HG02840 (cell line): ENCODE results near the gene EFCAB11.
"Not testable (repeated sequence)": the region's sequence is repeated elsewhere in the genome, so short reads cannot be mapped to it uniquely, and the experiment has no call there.

Source experiments
- ATAC-seq: cut with Tn5 transposase; IDR thresholded peaks from one replicate; pipeline ENCODE4 v1.9.1; 2021; ENCODE audit warnings: mild to moderate bottlenecking, moderate library complexity, moderate number of reproducible peaks; ENCODE audit not compliant: unreplicated experiment, low FRiP score

The EFCAB11 gene

GRCh38 chr14:89881839-89882238 lies 72.7 kb downstream of the EFCAB11 start:
- ATAC-seq: no peak

GRCh38 chr14:89874091-89874490 lies 80.4 kb downstream of the EFCAB11 start:
- not testable (repeated sequence) for ATAC-seq

GRCh38 chr14:89870316-89870715 lies 84.2 kb downstream of the EFCAB11 start:
- ATAC-seq: no peak

- no peak for ATAC-seq
Measured at GRCh38 chr14:89869606-89870005, 84.9 kb downstream of the EFCAB11 start.

- no peak for ATAC-seq
Measured at GRCh38 chr14:89866458-89866857, 88.1 kb downstream of the EFCAB11 start.

GRCh38 chr14:89865153-89865552 lies 89.4 kb downstream of the EFCAB11 start:
- no peak for ATAC-seq

- ATAC-seq: no peak
Measured at GRCh38 chr14:89862856-89863255, 91.7 kb downstream of the EFCAB11 start.

- ATAC-seq: no peak
Measured at GRCh38 chr14:89861630-89862029, 92.9 kb downstream of the EFCAB11 start.

- ATAC-seq: no peak
Measured at GRCh38 chr14:89858089-89858488, 96.4 kb downstream of the EFCAB11 start.

- no peak for ATAC-seq
Measured at GRCh38 chr14:89856871-89857345, 97.6 kb downstream of the EFCAB11 start.

DNA sequence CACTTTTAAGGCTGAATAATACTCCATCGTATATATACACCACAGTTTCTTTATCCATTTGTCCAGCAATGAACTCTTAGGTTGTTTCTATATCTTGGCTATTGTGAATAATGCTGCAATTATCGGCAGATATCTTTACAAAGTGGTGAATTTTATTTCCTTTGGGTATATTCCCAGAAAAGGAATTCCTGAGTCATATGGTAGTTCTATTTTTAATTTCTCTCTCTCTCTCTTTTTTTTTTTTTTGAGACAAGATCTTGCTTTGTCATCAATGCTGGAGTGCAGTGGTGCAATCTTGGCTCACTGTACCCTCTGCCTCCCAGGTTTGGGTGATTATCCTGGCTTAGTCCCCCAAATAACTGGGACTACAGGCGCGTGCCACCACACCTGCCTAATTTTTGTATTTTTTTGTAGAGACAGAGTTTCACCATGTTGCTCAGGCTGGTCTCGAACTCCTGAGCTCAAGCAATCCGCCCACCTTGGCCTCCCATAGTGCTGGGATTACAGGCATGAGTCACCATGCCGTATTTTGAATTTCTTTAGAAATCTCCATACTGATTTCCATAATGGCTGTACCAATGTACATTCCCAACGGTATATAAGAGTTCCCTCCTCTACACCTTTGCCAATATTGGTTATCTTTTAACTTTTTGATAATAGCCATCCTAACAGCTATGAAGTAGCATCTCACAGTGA lies 98.4 kb downstream of the EFCAB11 start:
- ATAC-seq: no peak

DNA sequence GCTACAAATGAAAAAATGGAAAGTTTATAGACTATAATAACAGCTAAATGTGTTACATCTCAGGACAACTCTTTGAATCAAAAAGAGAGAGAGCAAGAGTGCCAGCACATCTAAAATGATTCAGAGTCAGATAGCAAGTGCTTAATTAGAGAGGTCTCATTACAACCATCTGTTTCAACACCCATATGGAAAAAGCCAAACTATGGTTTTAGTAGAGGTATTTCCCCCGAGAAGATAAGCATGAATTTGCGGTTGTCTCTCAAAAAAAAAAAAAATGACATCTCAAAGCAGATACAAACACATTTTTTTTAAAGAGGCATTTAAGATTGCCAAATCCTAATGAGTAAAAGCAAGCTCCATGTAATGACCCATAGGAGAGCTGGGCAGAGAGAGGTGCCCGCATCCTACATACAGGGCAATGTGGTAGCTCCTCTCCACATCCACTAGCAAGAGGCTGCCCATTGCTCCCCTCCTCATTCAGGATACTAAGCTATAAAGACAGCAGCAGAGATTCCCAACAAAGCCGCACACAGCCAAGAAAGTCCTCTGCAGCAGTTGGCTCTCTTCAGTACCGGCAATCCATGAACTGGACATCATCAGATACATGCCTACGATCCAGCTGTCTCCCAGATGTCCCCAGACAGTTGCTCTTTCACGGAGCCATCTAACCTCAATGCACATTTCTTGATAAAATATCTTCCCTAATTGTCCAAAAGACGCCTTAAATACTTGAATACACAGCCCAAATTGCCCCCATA lies 100.4 kb downstream of the EFCAB11 start:
- ATAC-seq: no peak

GRCh38 chr14:89851106-89851505 lies 103.4 kb downstream of the EFCAB11 start:
- no peak for ATAC-seq

GRCh38 chr14:89849931-89850330 lies 104.6 kb downstream of the EFCAB11 start:
- ATAC-seq: no peak

DNA sequence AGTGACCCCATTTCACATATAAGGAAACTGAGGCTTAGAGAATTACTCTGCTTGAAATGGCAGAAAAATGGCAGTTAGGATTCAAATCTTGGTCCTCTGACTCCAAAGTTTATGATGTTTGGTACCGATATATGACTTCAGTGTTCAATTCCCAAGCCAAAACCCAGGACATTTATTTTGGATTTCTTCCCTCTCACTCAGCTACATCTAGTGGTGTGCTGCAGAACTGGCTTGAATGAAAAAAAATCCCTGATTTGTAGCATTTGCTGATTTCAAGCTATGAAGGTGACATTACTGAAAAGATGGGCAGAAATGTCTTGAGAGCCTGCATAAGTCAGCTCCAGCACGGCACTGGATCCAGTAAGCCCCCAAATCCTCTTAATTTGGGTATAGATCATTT lies 106.4 kb downstream of the EFCAB11 start:
- ATAC-seq: no peak

DNA sequence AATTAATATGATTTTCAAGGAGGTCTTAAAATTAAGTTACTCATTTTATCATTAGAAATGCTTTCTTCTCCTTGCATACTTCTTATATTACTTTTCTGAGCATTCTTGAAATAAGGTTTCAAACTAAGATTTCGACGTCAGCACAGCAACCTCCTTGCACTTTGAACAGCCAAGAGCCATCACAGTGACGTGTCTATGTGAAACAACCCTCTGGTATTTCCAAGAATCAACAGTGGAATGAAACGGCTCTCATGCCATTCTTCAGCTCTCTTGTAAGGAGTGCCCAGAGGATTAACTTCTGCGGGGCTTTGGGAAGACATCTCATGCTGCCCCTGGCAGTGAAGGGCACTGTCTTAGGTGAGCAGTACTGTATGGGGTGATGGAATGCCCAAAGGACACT lies 109.2 kb downstream of the EFCAB11 start:
- ATAC-seq: no peak

DNA sequence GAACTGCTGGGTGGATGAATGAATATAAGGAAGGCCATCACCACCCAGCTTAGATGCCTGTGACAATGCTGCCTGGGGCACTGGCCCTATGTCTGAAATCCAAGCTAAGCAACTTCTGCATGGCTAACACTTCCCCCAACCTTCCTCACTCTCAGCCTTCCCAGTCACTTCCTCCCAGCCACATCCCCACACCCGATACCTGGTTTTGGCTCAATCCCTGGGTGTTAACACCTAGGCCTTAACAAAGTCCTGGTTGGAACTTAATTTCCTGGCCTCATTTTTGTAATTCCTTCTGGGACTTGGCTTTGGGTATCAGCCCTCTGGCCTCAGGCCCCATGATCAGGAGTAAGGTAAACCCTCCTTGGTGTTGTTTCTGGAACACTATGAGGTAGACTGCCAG lies 110.0 kb downstream of the EFCAB11 start:
- ATAC-seq: no peak

GRCh38 chr14:89842837-89843236 lies 111.7 kb downstream of the EFCAB11 start:
- no peak for ATAC-seq

DNA sequence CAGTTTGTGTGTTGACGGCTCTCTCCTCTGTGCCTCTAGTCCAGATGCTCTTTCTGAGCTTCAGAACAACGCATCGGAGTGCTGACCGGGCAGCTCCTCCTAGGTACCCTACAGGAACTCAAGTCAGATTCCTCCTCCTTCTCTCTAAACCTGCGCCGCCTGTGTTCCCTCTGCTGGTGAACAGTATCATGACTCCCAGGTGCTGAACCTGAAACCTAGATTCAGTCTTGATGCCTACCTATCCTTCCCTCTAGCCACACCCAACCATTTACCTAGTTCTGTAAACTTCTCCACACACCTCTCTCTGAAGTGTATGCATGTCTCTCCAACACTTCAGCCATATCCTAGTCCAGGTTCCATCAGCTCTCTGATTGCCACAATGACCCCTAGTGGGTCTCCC lies 112.7 kb downstream of the EFCAB11 start:
- no peak for ATAC-seq

DNA sequence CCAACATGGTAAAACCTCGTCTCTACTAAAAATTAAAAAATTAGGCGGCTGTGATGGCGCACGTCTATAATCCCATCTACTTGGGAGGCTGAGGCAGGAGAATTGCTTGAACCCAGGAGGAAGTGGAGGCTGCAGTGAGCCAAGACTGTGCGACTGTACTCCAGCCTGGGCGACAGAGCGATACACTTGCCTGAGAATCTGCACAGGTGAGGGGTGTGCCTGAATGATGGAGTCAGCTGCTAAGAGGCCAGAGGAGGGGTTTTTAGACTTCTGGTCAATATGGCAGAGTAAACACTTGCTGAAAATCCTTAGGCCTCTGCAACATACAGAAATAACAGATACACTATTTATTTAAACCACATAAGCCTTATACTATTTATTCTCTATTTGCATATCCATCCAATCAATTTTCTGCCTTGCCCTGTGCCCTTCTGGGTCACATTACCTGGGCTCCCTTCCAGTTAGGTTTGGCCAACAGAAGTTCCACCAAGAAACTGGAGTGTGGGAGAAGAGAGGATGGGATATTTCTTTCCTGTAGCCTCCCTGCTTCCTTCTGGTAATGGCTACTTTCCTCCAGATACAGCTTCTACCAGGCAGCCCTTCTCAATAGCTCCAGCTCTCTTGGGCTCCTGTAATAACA lies 117.6 kb downstream of the EFCAB11 start:
- ATAC-seq: no peak

GRCh38 chr14:89833661-89834060 lies 120.9 kb downstream of the EFCAB11 start:
- no peak for ATAC-seq
